H9 (cell line): ENCODE data around the gene MRPL40. TPM values are rescaled to one million over a fixed set of nuclear protein-coding genes. Genes with fewer than 3 reads are reported as not detected.

Experiments used
- DNase-seq: peaks from one replicate; pipeline ENCODE4 v3.0.0-alpha.2; 2017
- H2AFZ ChIP-seq: one replicate; pipeline ENCODE4 v1.6.1; 2013; ENCODE audit warnings: mild to moderate bottlenecking, low read length, control low read depth, moderate library complexity
- H2AK5ac ChIP-seq: 2 replicates; pipeline ENCODE4 v1.6.1; 2013; ENCODE audit warnings: low read length, control low read depth, mixed read lengths; ENCODE audit not compliant: insufficient read length
- H2BK120ac ChIP-seq: one replicate; pipeline ENCODE4 v1.6.1; 2013; ENCODE audit warnings: low read depth, mild to moderate bottlenecking, low read length, control low read depth, inconsistent platforms; ENCODE audit not compliant: poor library complexity, severe bottlenecking
- H2BK12ac ChIP-seq: 2 replicates; pipeline ENCODE4 v1.6.1; 2013; ENCODE audit warnings: low read length, control low read depth, mixed read lengths, low read depth; ENCODE audit not compliant: insufficient read length
- H2BK15ac ChIP-seq: 2 replicates; pipeline ENCODE4 v1.6.1; 2013; ENCODE audit warnings: low read depth, low read length, control low read depth
- H2BK20ac ChIP-seq: one replicate; pipeline ENCODE4 v1.6.1; 2013; ENCODE audit warnings: low read depth, mild to moderate bottlenecking, low read length, control low read depth, inconsistent platforms; ENCODE audit not compliant: poor library complexity, severe bottlenecking
- H2BK5ac ChIP-seq: 2 replicates; pipeline ENCODE4 v1.6.1; 2013; ENCODE audit warnings: low read length, control low read depth, mixed read lengths; ENCODE audit not compliant: insufficient read length
- H3K14ac ChIP-seq: 2 replicates; pipeline ENCODE4 v1.6.1; 2013; ENCODE audit warnings: low read length, control low read depth; ENCODE audit not compliant: insufficient read depth
- H3K18ac ChIP-seq: 2 replicates; pipeline ENCODE4 v1.6.1; 2013; ENCODE audit warnings: low read depth, mild to moderate bottlenecking, mixed read lengths, low read length, control low read depth; ENCODE audit not compliant: insufficient read length
- H3K23ac ChIP-seq: 2 replicates; pipeline ENCODE4 v1.6.1; 2013; ENCODE audit warnings: low read length, control low read depth, mixed read lengths, low read depth; ENCODE audit not compliant: insufficient read length
- H3K23me2 ChIP-seq: 2 replicates; pipeline ENCODE4 v1.6.1; 2013; ENCODE audit warnings: low read depth, mild to moderate bottlenecking, mixed read lengths, low read length, control low read depth; ENCODE audit not compliant: insufficient read length, poor library complexity, severe bottlenecking
- H3K27ac ChIP-seq: 2 replicates; pipeline ENCODE4 v1.5.1; 2013; ENCODE audit warnings: low read length, control low read depth, mixed read lengths, low read depth; ENCODE audit not compliant: insufficient read length
- H3K27me3 ChIP-seq: 2 replicates; pipeline ENCODE4 v1.6.1; 2013; ENCODE audit warnings: low read length, control low read depth, inconsistent platforms; ENCODE audit not compliant: insufficient read depth
- H3K4ac ChIP-seq: 2 replicates; pipeline ENCODE4 v1.6.1; 2013; ENCODE audit warnings: low read depth, mild to moderate bottlenecking, control low read depth, inconsistent platforms, low read length, moderate library complexity
- H3K4me1 ChIP-seq: 2 replicates; pipeline ENCODE4 v1.6.1; 2013; ENCODE audit warnings: low read length, control low read depth, inconsistent platforms; ENCODE audit not compliant: insufficient read depth
- H3K4me2 ChIP-seq: 2 replicates; pipeline ENCODE4 v1.6.1; 2013; ENCODE audit warnings: low read length, control low read depth, mixed read lengths; ENCODE audit not compliant: insufficient read length, insufficient read depth
- H3K56ac ChIP-seq: 2 replicates; pipeline ENCODE4 v1.6.1; 2013; ENCODE audit warnings: low read depth, mild to moderate bottlenecking, mixed read lengths, low read length, control low read depth; ENCODE audit not compliant: insufficient read length
- H3K79me1 ChIP-seq: 2 replicates; pipeline ENCODE4 v1.6.1; 2013; ENCODE audit warnings: low read depth, mild to moderate bottlenecking, moderate library complexity, low read length, control low read depth, inconsistent platforms; ENCODE audit not compliant: insufficient read depth, poor library complexity, severe bottlenecking
- H3K79me2 ChIP-seq: 2 replicates; pipeline ENCODE4 v1.6.1; 2013; ENCODE audit warnings: low read length, control low read depth, inconsistent platforms; ENCODE audit not compliant: insufficient read depth
- H3K9ac ChIP-seq: 2 replicates; pipeline ENCODE4 v1.6.1; 2013; ENCODE audit warnings: low read length, control low read depth, mixed read lengths; ENCODE audit not compliant: insufficient read length; ENCODE audit errors: extremely low read depth
- H3K9me3 ChIP-seq: one replicate; pipeline ENCODE4 v1.6.1; 2013; ENCODE audit warnings: low read depth, low read length, inconsistent platforms; ENCODE audit not compliant: control insufficient read depth
- H3T11ph ChIP-seq: one replicate; pipeline ENCODE4 v1.6.1; 2013; ENCODE audit warnings: mild to moderate bottlenecking, low read length, control low read depth, inconsistent platforms
- H4K20me1 ChIP-seq: one replicate; pipeline ENCODE4 v1.6.1; 2013; ENCODE audit not compliant: control insufficient read depth, insufficient read length, insufficient read depth
- H4K5ac ChIP-seq: 2 replicates; pipeline ENCODE4 v1.6.1; 2013; ENCODE audit warnings: low read depth, mild to moderate bottlenecking, mixed read lengths, low read length, control low read depth; ENCODE audit not compliant: insufficient read length
- H4K8ac ChIP-seq: replicated peaks from 2 replicates; pipeline ENCODE4 v1.6.1; 2013; ENCODE audit warnings: low read length, control low read depth, mixed read lengths, low read depth; ENCODE audit not compliant: insufficient read length
- H4K91ac ChIP-seq: 2 replicates; pipeline ENCODE4 v1.6.1; 2013; ENCODE audit warnings: low read depth, mild to moderate bottlenecking, moderate library complexity, mixed read lengths, low read length, control low read depth; ENCODE audit not compliant: insufficient read length
- H3K27ac Mint-ChIP-seq, 3 experiments: 2 replicates in 2 of 3; 3 replicates in 1 of 3; pipeline ENCODE4 v1.8.0; 2020 to 2021; ENCODE audit warnings: mixed read lengths in 3 of 3, mild to moderate bottlenecking in 1 of 3, moderate library complexity in 1 of 3
- H3K27me3 Mint-ChIP-seq: 2 replicates; pipeline ENCODE4 v1.8.0; 2021; ENCODE audit warnings: low read depth, mild to moderate bottlenecking, moderate library complexity, mixed read lengths
- H3K36me3 Mint-ChIP-seq, 3 experiments: 2 replicates in 2 of 3; 3 replicates in 1 of 3; pipeline ENCODE4 v1.8.0; 2020 to 2021; ENCODE audit warnings: low read depth in 3 of 3, mixed read lengths in 3 of 3; ENCODE audit not compliant: insufficient read depth in 1 of 3
- H3K4me1 Mint-ChIP-seq, 2 experiments: 2 replicates each; pipeline ENCODE4 v1.8.0; 2020; ENCODE audit warnings: mixed read lengths in 2 of 2
- H3K4me3 Mint-ChIP-seq, 2 experiments: 2 replicates in 1 of 2; 3 replicates in 1 of 2; pipeline ENCODE4 v1.8.0; 2020 to 2021; ENCODE audit warnings: mild to moderate bottlenecking in 2 of 2, mixed read lengths in 2 of 2, moderate library complexity in 1 of 2
- H3K9me3 Mint-ChIP-seq, 2 experiments: 2 replicates in 1 of 2; 3 replicates in 1 of 2; pipeline ENCODE4 v1.8.0; 2020; ENCODE audit warnings: mild to moderate bottlenecking in 2 of 2, mixed read lengths in 2 of 2, moderate library complexity in 1 of 2
- WGBS: extraction: QIAGEN DNeasy Blood & Tissue Kit; methylation state at CpG from one replicate; pipeline ENCODE4 v1.1.7; 2013; ENCODE audit warnings: missing lambda C conversion rate, low lambda C conversion rate, mixed read lengths; ENCODE audit not compliant: insufficient read length; ENCODE audit errors: extremely low coverage; 5-methylcytosine and 5-hydroxymethylcytosine counted together
- total RNA-seq: library from RNA; stranded (reverse); gene quantifications from 2 replicates; pipeline ENCODE4 v1.2.1, GENCODE V29; 2021
- TF ChIP-seq, protein P1 (sequence below): fragments of 200-600 bp; sonication (generic); conservative IDR thresholded peaks from 3 replicates; pipeline ENCODE4 v1.8.0; 2021; ENCODE audit warnings: antibody characterized with exemption, mild to moderate bottlenecking

Gene MRPL40
- total RNA-seq, 1 experiment from 2014 or later, result 15.2 TPM

- no peaks in the 10 kb centered on the region for H4K20me1 ChIP-seq
- no peaks in the 10 kb centered on the region for H3K23me2 ChIP-seq
- H2BK20ac ChIP-seq, result no peak overlapping the region
- H3K9me3 ChIP-seq, result no peaks in the 10 kb centered on the region
- TF ChIP-seq, protein P1, sequence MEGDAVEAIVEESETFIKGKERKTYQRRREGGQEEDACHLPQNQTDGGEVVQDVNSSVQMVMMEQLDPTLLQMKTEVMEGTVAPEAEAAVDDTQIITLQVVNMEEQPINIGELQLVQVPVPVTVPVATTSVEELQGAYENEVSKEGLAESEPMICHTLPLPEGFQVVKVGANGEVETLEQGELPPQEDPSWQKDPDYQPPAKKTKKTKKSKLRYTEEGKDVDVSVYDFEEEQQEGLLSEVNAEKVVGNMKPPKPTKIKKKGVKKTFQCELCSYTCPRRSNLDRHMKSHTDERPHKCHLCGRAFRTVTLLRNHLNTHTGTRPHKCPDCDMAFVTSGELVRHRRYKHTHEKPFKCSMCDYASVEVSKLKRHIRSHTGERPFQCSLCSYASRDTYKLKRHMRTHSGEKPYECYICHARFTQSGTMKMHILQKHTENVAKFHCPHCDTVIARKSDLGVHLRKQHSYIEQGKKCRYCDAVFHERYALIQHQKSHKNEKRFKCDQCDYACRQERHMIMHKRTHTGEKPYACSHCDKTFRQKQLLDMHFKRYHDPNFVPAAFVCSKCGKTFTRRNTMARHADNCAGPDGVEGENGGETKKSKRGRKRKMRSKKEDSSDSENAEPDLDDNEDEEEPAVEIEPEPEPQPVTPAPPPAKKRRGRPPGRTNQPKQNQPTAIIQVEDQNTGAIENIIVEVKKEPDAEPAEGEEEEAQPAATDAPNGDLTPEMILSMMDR, result no peak
- no CpG with 5 or more reads among the region's 6 CpGs for WGBS
- H3K27ac ChIP-seq, result no peak overlapping the region
- H3K9ac ChIP-seq, result no peak overlapping the region
- H3K4ac ChIP-seq, result no peak overlapping the region
- no peak overlapping the region for H2BK120ac ChIP-seq
- H3K18ac ChIP-seq, result no peak overlapping the region
- no peak overlapping the region for H3K23ac ChIP-seq
- no peak overlapping the region for H3K4me2 ChIP-seq
- H3K27me3 ChIP-seq, result no peaks in the 10 kb centered on the region
- no peak overlapping the region for H3T11ph ChIP-seq
- H2BK15ac ChIP-seq, result no peak overlapping the region
- H4K91ac ChIP-seq, result no peak overlapping the region
- peaks cover 35% of the 10 kb centered on the region; the same call in 1 of the 2 replicates for H3K79me2 ChIP-seq
- H3K27me3 Mint-ChIP-seq, result no peaks in the 10 kb centered on the region
- H2AFZ ChIP-seq, result no peak overlapping the region
- peaks cover 0 to 3% of the 10 kb centered on the region in 2 experiments; a peak in 2 of 5 replicates for H3K9me3 Mint-ChIP-seq
- H2BK12ac ChIP-seq, result no peak overlapping the region
- H3K4me1 ChIP-seq, result peaks cover 4% of the 10 kb centered on the region; the same call in 1 of the 2 replicates
- DNase-seq, result no peak
- peaks cover 5 to 10% (median 8%) of the 10 kb centered on the region in 3 experiments; a peak in 5 of 7 replicates for H3K36me3 Mint-ChIP-seq
- no peak overlapping the region; a peak in 1 of 7 replicates for H3K27ac Mint-ChIP-seq
- no peak overlapping the region for H3K56ac ChIP-seq
- peaks cover 15% of the 10 kb centered on the region for H3K79me1 ChIP-seq
- no peak overlapping the region for H2BK5ac ChIP-seq
- H4K8ac ChIP-seq, result no peak overlapping the region
- peaks cover 29 to 32% of the 10 kb centered on the region in 2 experiments for H3K4me1 Mint-ChIP-seq
- H4K5ac ChIP-seq, result no peak overlapping the region
- no peak overlapping the region for H2AK5ac ChIP-seq
- no peak overlapping the region for H3K4me3 Mint-ChIP-seq
- H3K14ac ChIP-seq, result no peak overlapping the region
Observed at GRCh38 chr22:19420321-19420720, 12.0 kb upstream of the MRPL40 start.
